HCT116 (cell line): ENCODE results near the gene AMOTL2. TPM values are rescaled to one million over a fixed set of nuclear protein-coding genes. Genes with fewer than 3 reads are reported as not detected.

Experiments used
- ATAC-seq: fragments of 200-7000 bp; cut with Tn5 transposase; 2 replicates; pipeline ENCODE4 v1.9.1; 2020; ENCODE audit warnings: mild to moderate bottlenecking, moderate library complexity
- BruUV-seq: library from RNA; stranded (reverse); fragments of 400-500 nt; replicated peaks from 2 replicates; lab custom pipeline; 2021; lab: Mats Ljungman, UMichigan
- CTCF ChIA-PET: fragments of 300-600 bp; sonication (Branson Sonifier 250); formaldehyde crosslinking; loops from one replicate; lab custom pipeline; 2021; ENCODE audit warnings: antibody characterized with exemption; lab: Charles Lee
- POLR2A ChIA-PET: fragments of 300-600, 350-600 bp; sonication (Branson Sonifier 250); formaldehyde crosslinking; loops from one replicate; lab custom pipeline; 2021; ENCODE audit warnings: antibody characterized with exemption; lab: Charles Lee
- RAD21 ChIA-PET, 2 experiments: fragments of 300-600 bp; sonication (Branson Sonifier 250); formaldehyde crosslinking; loops; one replicate each; lab custom pipeline; 2023; ENCODE audit warnings: low total read pairs in 2 of 2; ENCODE audit not compliant: uncharacterized antibody in 2 of 2, unreplicated experiment in 2 of 2, low non-redundant PET in 1 of 2; lab: Charles Lee
- DNase-seq: peaks from one replicate; pipeline ENCODE4 v3.0.0-alpha.2; 2010; ENCODE audit warnings: low read depth, low spot score
- H2AFZ ChIP-seq: fragments of 200-600 bp; shearing (Covaris generic), sonication (generic); 2 replicates; pipeline ENCODE4 v1.6.1; 2017; ENCODE audit warnings: low read depth, mixed run types, mixed read lengths, antibody characterized with exemption, low read length; ENCODE audit not compliant: poor library complexity, severe bottlenecking
- H3K27ac ChIP-seq: 2 replicates; pipeline ENCODE4 v1.5.1; 2012; ENCODE audit warnings: low read depth, low read length
- H3K27me3 ChIP-seq: fragments of 200-600 bp; sonication (generic); 2 replicates; pipeline ENCODE4 v1.6.1; 2016; ENCODE audit warnings: mixed run types, low read length, mixed read lengths; ENCODE audit not compliant: insufficient read depth
- H3K36me3 ChIP-seq, 2 experiments: fragments of 200-500 bp in 1 of 2; fragments of 200-600 bp in 1 of 2; sonication (Bioruptor generic) in 1 of 2; sonication (generic) in 1 of 2; 2 replicates each; pipeline versions ENCODE4 v1.5.1 to v1.6.1; 2014 to 2016; ENCODE audit warnings: low read length in 2 of 2, inconsistent platforms in 1 of 2, mixed read lengths in 1 of 2, mixed run types in 1 of 2; ENCODE audit not compliant: insufficient read depth in 2 of 2, control insufficient read depth in 1 of 2
- H3K4me1 ChIP-seq, 2 experiments: fragments of 200-600 bp in 1 of 2; sonication (generic) in 1 of 2; 2 replicates each; pipeline versions ENCODE4 v1.5.1 to v1.6.1; 2012 to 2017; ENCODE audit warnings: low read length in 2 of 2, inconsistent platforms in 1 of 2, mild to moderate bottlenecking in 1 of 2, mixed read lengths in 1 of 2, mixed run types in 1 of 2, moderate library complexity in 1 of 2; ENCODE audit not compliant: insufficient read depth in 2 of 2, control insufficient read depth in 1 of 2
- H3K4me2 ChIP-seq: fragments of 200-600 bp; sonication (generic); 2 replicates; pipeline ENCODE4 v1.6.1; 2017; ENCODE audit warnings: mixed run types, low read length, mixed read lengths
- H3K4me3 ChIP-seq, 2 experiments: fragments of 200-600 bp in 1 of 2; sonication (generic) in 1 of 2; replicated peaks in 1 of 2; 2 replicates each; pipeline ENCODE4 v1.5.1; 2011 to 2016; ENCODE audit warnings: low read length in 2 of 2, control low read depth in 1 of 2, low read depth in 1 of 2, mild to moderate bottlenecking in 1 of 2, mixed read lengths in 1 of 2, mixed run types in 1 of 2
- H3K79me2 ChIP-seq: fragments of 200-600 bp; sonication (generic); 2 replicates; pipeline ENCODE4 v1.6.1; 2017; ENCODE audit warnings: mild to moderate bottlenecking, mixed run types, low read length, moderate library complexity, mixed read lengths; ENCODE audit not compliant: insufficient read depth
- H3K9ac ChIP-seq: fragments of 200-600 bp; sonication (generic); 2 replicates; pipeline ENCODE4 v1.6.1; 2016; ENCODE audit warnings: low read length, mixed read lengths
- H3K9me2 ChIP-seq: fragments of 200-600 bp; sonication (generic), shearing (Covaris generic); 2 replicates; pipeline ENCODE4 v1.6.1; 2017; ENCODE audit warnings: mixed run types, mild to moderate bottlenecking, moderate library complexity; ENCODE audit not compliant: insufficient read depth
- H3K9me3 ChIP-seq, 2 experiments: fragments of 200-500 bp in 1 of 2; fragments of 200-600 bp in 1 of 2; sonication (Bioruptor generic) in 1 of 2; sonication (generic) in 1 of 2; 2 replicates each; pipeline ENCODE4 v1.6.1; 2014 to 2017; ENCODE audit warnings: low read length in 2 of 2, mixed read lengths in 2 of 2, inconsistent platforms in 1 of 2, low read depth in 1 of 2, mild to moderate bottlenecking in 1 of 2, mixed run types in 1 of 2, moderate library complexity in 1 of 2; ENCODE audit not compliant: control insufficient read depth in 1 of 2, insufficient read depth in 1 of 2
- H4K20me1 ChIP-seq: fragments of 200-600 bp; sonication (generic), shearing (Covaris generic); 2 replicates; pipeline ENCODE4 v1.6.1; 2017; ENCODE audit warnings: mixed run types, mild to moderate bottlenecking, moderate library complexity; ENCODE audit not compliant: insufficient read depth
- ATF3 ChIP-seq: IDR thresholded peaks from 2 replicates; pipeline ENCODE4 v1.6.1; 2012
- CEBPB ChIP-seq: IDR thresholded peaks from 2 replicates; pipeline ENCODE4 v1.6.1; 2012; ENCODE audit warnings: low read depth
- EGR1 ChIP-seq: IDR thresholded peaks from 2 replicates; pipeline ENCODE4 v1.6.1; 2012; ENCODE audit warnings: low read depth
- JUND ChIP-seq: IDR thresholded peaks from 2 replicates; pipeline ENCODE4 v1.6.1; 2012
- POLR2AphosphoS5 ChIP-seq: IDR thresholded peaks from 2 replicates; pipeline ENCODE4 v1.6.1; 2011; ENCODE audit warnings: mild to moderate bottlenecking, low read depth, low read length, moderate library complexity
- RAD21 ChIP-seq: IDR thresholded peaks from 2 replicates; pipeline ENCODE4 v1.6.1; 2012; ENCODE audit warnings: low read depth, mild to moderate bottlenecking
- SP1 ChIP-seq: IDR thresholded peaks from 2 replicates; pipeline ENCODE4 v1.6.1; 2012; ENCODE audit warnings: low read depth
- SRF ChIP-seq: IDR thresholded peaks from 2 replicates; pipeline ENCODE4 v1.6.1; 2012; ENCODE audit warnings: low read depth
- TCF7L2 ChIP-seq: IDR thresholded peaks from 2 replicates; pipeline ENCODE4 v1.7.0; 2011; ENCODE audit warnings: borderline replicate concordance, inconsistent platforms; ENCODE audit not compliant: insufficient read depth, insufficient read length; ENCODE audit errors: extremely low read depth
- YY1 ChIP-seq: IDR thresholded peaks from 2 replicates; pipeline ENCODE4 v1.6.1; 2011; ENCODE audit warnings: low read length, low read depth, moderate library complexity, mild to moderate bottlenecking; ENCODE audit not compliant: insufficient replicate concordance; ENCODE audit errors: extremely low read depth
- ZFX ChIP-seq: fragments of 450-650 bp; IDR thresholded peaks from 2 replicates; pipeline ENCODE4 v1.6.1; 2017
- ZNF274 ChIP-seq: fragments of 200-500 bp; sonication (Bioruptor generic); IDR thresholded peaks from 2 replicates; pipeline ENCODE4 v1.6.1; 2014; ENCODE audit warnings: mild to moderate bottlenecking, low read depth, low read length, inconsistent platforms
- intact Hi-C: fragments of 100-400 bp; cut with micrococcal nuclease; formaldehyde crosslinking; loops from 2 replicates; pipeline ENCODE4 v1.10.0; 2022
- total RNA-seq: library from RNA; stranded (reverse); gene quantifications from one replicate; pipeline ENCODE4 v1.2.1, GENCODE V29; 2021; ENCODE audit not compliant: unreplicated experiment
- TF ChIP-seq, protein P1 (sequence below), 3 experiments: fragments of 200-600 bp in 1 of 3; sonication (generic) in 1 of 3; IDR thresholded peaks in 2 of 3; conservative IDR thresholded peaks in 1 of 3; 2 replicates each; pipeline ENCODE4 v1.5.1; 2012 to 2017; ENCODE audit warnings: low read depth in 2 of 3, low read length in 2 of 3, antibody characterized with exemption in 1 of 3, borderline replicate concordance in 1 of 3, control low read depth in 1 of 3, mild to moderate bottlenecking in 1 of 3, mixed read lengths in 1 of 3, mixed run types in 1 of 3, moderate library complexity in 1 of 3; ENCODE audit not compliant: insufficient read depth in 1 of 3

AMOTL2 gene
- total RNA-seq, 1 experiment from 2014 or later, result 54.0 TPM

GRCh38 chr3:134326760-134327593 lies 47.3 kb downstream of the AMOTL2 start:
- H3K9ac ChIP-seq, result peak overlapping the region; percentile 58
- H3K4me3 ChIP-seq, result peak overlapping the region in 1 of 2 experiments; percentile 46; a peak in 2 of 4 replicates
- H3K79me2 ChIP-seq, result no peaks in the 10 kb centered on the region
- no peaks in the 10 kb centered on the region for H3K36me3 ChIP-seq
- H3K4me2 ChIP-seq, result peak overlapping the region; percentile 83
- H3K9me3 ChIP-seq, result no peaks in the 10 kb centered on the region
- no peaks in the 10 kb centered on the region for H4K20me1 ChIP-seq
- ChIA-PET POLR2A (no interaction called here), RAD21 (interaction anchor here in 1 of 2 experiments (1.0 kb wide), 1 partner anchor 14 kb away, joined by 3 read pairs; no protein-coding TSS in a partner anchor), CTCF (interaction anchor here (1.3 kb wide), 1 partner anchor 12 kb away, joined by 4 read pairs; no protein-coding TSS in a partner anchor)
- no TSS peak for BruUV-seq
- H3K27me3 ChIP-seq, result no peaks in the 10 kb centered on the region
- peak overlapping the region; percentile 45 for H3K27ac ChIP-seq
- no peaks in the 10 kb centered on the region for H3K9me2 ChIP-seq
- peaks cover 49 to 71% of the 10 kb centered on the region in 2 experiments for H3K4me1 ChIP-seq
- H2AFZ ChIP-seq, result peak overlapping the region; percentile 17
- TF ChIP-seq RAD21 (no peak), CEBPB (peak; percentile 51; the same call in 1 of the 2 replicates)
- intact Hi-C loops, result no loop called here
- DNase-seq (no peak), ATAC-seq (peak; percentile 59)

GRCh38 chr3:134326126-134326525 lies 48.1 kb downstream of the AMOTL2 start:
- ChIA-PET POLR2A (no interaction called here), CTCF (no interaction called here), RAD21 (no interaction called here)
- Histone ChIP-seq H4K20me1 (no peaks in the 10 kb centered on the region), H3K9ac (0 out of 2 replicates have a peak overlapping the region, but pooled peaks have one; percentile 58), H3K27ac (no peak overlapping the region), H3K79me2 (no peaks in the 10 kb centered on the region), H3K4me1 (peaks cover 44 to 64% of the 10 kb centered on the region in 2 experiments), H3K9me3 (no peaks in the 10 kb centered on the region), H3K4me3 (no peak overlapping the region), H3K27me3 (no peaks in the 10 kb centered on the region), H3K9me2 (no peaks in the 10 kb centered on the region), H2AFZ (no peak overlapping the region), H3K36me3 (no peaks in the 10 kb centered on the region), H3K4me2 (peak overlapping the region; percentile 83)
- DNase-seq, result no peak
- intact Hi-C loops, result no loop called here
- no peak for ATAC-seq
- BruUV-seq, result no TSS peak
- TF ChIP-seq, protein P1, sequence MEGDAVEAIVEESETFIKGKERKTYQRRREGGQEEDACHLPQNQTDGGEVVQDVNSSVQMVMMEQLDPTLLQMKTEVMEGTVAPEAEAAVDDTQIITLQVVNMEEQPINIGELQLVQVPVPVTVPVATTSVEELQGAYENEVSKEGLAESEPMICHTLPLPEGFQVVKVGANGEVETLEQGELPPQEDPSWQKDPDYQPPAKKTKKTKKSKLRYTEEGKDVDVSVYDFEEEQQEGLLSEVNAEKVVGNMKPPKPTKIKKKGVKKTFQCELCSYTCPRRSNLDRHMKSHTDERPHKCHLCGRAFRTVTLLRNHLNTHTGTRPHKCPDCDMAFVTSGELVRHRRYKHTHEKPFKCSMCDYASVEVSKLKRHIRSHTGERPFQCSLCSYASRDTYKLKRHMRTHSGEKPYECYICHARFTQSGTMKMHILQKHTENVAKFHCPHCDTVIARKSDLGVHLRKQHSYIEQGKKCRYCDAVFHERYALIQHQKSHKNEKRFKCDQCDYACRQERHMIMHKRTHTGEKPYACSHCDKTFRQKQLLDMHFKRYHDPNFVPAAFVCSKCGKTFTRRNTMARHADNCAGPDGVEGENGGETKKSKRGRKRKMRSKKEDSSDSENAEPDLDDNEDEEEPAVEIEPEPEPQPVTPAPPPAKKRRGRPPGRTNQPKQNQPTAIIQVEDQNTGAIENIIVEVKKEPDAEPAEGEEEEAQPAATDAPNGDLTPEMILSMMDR (IDR thresholded peaks at IDR 0.05 in 2 of 3, conservative IDR thresholded peaks at IDR 0.05 in 1 of 3; ENCODE audit: borderline replicate concordance in 1 of 3, insufficient read depth in 1 of 3, low read depth in 2 of 3, low read length in 2 of 3), result no peak
- TF ChIP-seq TCF7L2, result no peak
- TF ChIP-seq ZNF274, result no peak
- TF ChIP-seq SP1, result no peak
- no peak for TF ChIP-seq ATF3
- no peak for TF ChIP-seq EGR1
- TF ChIP-seq ZFX, result no peak
- no peak for TF ChIP-seq YY1
- TF ChIP-seq POLR2AphosphoS5, result no peak
- TF ChIP-seq CEBPB, result no peak
- TF ChIP-seq JUND, result no peak
- no peak for TF ChIP-seq SRF
